GM12875 (cell line): ENCODE data around the gene PARP1.

Experiments
- H3K4me3 ChIP-seq: one replicate; pipeline ENCODE4 v1.5.1; 2011; ENCODE audit warnings: low read depth, low read length, control low read depth
- TF ChIP-seq, protein P1 (sequence below): IDR thresholded peaks from 2 replicates; pipeline ENCODE4 v1.5.1; 2011; ENCODE audit warnings: low read depth, mild to moderate bottlenecking, control low read depth, inconsistent platforms, low read length, moderate library complexity, borderline replicate concordance; ENCODE audit not compliant: insufficient read depth

PARP1 gene

DNA sequence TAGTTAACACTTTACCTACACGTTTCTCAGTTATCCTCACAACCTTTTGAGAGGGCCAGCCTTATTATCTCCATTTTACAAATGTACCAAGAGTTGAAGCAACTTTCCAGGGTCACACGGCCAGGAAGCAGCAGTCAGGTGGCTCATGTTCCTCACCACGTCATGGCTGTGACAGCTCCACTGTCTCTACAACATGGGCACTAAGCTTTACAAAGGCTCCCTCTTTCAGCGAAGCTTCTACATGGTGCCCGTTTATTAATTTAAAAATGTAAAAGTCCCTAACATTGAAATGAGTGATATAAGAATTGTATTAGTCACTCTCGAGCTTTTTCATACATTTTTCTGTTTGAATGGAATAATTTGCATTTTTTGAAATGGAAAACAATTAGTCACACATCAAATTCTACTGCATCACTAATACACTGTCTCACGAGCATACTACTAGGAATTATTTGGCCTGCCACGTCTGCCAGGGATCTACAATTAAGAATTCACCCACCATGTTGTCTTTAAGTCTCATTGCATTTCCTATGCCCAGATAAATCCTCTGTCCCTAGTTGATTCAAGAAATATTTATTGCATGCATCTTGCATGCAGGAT is 70.5 kb downstream of the PARP1 start:
- TF ChIP-seq, protein P1, sequence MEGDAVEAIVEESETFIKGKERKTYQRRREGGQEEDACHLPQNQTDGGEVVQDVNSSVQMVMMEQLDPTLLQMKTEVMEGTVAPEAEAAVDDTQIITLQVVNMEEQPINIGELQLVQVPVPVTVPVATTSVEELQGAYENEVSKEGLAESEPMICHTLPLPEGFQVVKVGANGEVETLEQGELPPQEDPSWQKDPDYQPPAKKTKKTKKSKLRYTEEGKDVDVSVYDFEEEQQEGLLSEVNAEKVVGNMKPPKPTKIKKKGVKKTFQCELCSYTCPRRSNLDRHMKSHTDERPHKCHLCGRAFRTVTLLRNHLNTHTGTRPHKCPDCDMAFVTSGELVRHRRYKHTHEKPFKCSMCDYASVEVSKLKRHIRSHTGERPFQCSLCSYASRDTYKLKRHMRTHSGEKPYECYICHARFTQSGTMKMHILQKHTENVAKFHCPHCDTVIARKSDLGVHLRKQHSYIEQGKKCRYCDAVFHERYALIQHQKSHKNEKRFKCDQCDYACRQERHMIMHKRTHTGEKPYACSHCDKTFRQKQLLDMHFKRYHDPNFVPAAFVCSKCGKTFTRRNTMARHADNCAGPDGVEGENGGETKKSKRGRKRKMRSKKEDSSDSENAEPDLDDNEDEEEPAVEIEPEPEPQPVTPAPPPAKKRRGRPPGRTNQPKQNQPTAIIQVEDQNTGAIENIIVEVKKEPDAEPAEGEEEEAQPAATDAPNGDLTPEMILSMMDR = no peak
- no peak overlapping the region for H3K4me3 ChIP-seq

DNA sequence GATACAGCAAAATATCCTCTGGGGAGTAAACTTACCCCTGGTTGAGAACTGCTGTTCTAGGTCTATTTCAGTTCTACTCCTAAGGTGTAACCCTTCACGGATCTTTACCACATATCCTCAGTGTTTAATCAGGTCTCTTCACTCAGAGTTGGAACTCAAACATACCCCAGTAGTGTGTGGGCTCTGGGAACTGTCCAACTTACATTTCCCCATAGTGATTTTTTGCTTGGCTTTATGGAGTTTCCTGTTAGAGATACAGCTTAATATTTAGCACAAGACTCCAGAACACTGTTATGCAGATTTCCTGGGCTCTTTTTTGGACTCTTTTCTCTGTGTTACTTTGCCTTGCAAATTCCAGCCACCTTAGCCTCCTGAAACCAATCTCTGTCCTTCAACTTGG is 72.2 kb downstream of the PARP1 start:
- TF ChIP-seq, protein P1 = no peak
- H3K4me3 ChIP-seq = no peak overlapping the region

GRCh38 chr1:226332947-226333346 is 74.9 kb downstream of the PARP1 start:
- no peak overlapping the region for H3K4me3 ChIP-seq
- TF ChIP-seq, protein P1 = no peak

DNA sequence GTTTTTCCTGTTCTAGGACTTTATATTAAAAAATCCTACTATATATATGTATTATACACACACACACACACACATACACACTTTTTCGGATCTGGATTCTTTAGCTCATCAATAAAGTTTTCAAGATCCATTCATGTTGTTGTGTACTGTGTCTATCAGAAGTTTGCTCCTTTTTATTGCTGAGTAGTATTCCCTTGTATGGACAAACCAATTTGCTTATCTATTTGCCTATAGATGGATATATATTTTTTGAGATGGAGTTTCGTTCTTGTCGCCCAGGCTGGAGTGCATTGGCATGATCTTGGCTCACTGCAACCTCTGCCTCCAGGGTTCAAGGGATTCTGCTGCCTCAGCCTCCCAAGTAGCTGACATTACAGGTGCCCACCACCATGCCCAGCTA is 78.7 kb downstream of the PARP1 start:
- TF ChIP-seq, protein P1 = no peak

GRCh38 chr1:226327761-226328162 is 80.1 kb downstream of the PARP1 start:
- H3K4me3 ChIP-seq = no peak overlapping the region
- TF ChIP-seq, protein P1 = no peak

More for the DNA sequence above, 78.7 kb downstream of the PARP1 start:
- no peak overlapping the region for H3K4me3 ChIP-seq

GRCh38 chr1:226325178-226325577 is 82.7 kb downstream of the PARP1 start:
- no peak overlapping the region for H3K4me3 ChIP-seq
- TF ChIP-seq, protein P1 = no peak

DNA sequence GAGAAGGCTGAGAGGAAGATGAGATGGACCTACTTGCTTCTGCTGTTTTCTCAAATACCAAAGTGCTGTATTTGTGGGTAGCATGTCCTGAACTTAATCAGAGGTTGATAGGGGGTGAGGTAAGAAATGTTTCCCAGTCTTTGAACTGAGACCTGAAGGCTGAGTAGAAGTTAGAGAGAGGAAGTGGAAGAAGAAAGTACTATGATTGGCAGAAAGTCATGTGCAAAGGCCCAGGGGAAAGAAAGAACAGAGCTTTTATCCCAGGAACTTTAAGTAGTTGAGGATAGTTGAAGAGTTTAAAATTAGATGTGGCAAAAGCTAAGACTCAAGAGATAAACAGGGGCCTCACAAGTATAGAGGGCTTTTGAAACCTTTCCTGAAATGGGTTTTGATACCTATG is 83.4 kb downstream of the PARP1 start:
- no peak overlapping the region for H3K4me3 ChIP-seq
- TF ChIP-seq, protein P1 = no peak
